Hematopoietic multipotent progenitor cell (in vitro differentiated cells): Measurements from ENCODE around the gene MCM7. TPM values are rescaled to one million over a fixed set of nuclear protein-coding genes. Genes with fewer than 3 reads are reported as not detected.

Source experiments
- DNase-seq, 3 donors: peaks; one replicate each; pipeline ENCODE4 v3.0.0-alpha.2; 2011 to 2015; ENCODE audit warnings: low read depth in 2 of 3, low spot score in 2 of 3
- total RNA-seq: library from RNA; depleted of rRNA; stranded (reverse); fragments of >200 nt; gene quantifications from one replicate; pipeline ENCODE4 v1.2.3, GENCODE V29; 2012

The MCM7 gene
- total RNA-seq, 1 donor = 217 TPM

- no peak for DNase-seq
These were observed 23.4 kb upstream of the MCM7 start for GRCh38 chr7:100124301-100125230.

- no peak for DNase-seq
These were observed 21.4 kb upstream of the MCM7 start for GRCh38 chr7:100122568-100122967.

- no peak for DNase-seq
These were observed 20.9 kb upstream of the MCM7 start for GRCh38 chr7:100122067-100122466.

- DNase-seq = no peak
These were observed 19.5 kb upstream of the MCM7 start for GRCh38 chr7:100120733-100121036.

GRCh38 chr7:100119970-100120732, 19.0 kb upstream of the MCM7 start:
- DNase-seq = peak; percentile 48 to 69 (median 60)

GRCh38 chr7:100119072-100119969, 18.1 kb upstream of the MCM7 start, which contains the start of the genes CNPY4 and TAF6:
CNPY4 (plus strand) TSS chr7:100119634; CDS start chr7:100119745, 111 bp downstream.
TAF6 (minus strand) TSS chr7:100119358; CDS start chr7:100114209, 5,149 bp downstream.
- peak; percentile 93 to 96 (median 93) for DNase-seq

- no peak for DNase-seq
These were observed 17.3 kb upstream of the MCM7 start for GRCh38 chr7:100118388-100119071.

GRCh38 chr7:100115026-100115425, 13.8 kb upstream of the MCM7 start:
- no peak for DNase-seq

GRCh38 chr7:100111914-100112313, 10.7 kb upstream of the MCM7 start:
- no peak for DNase-seq

- no peak for DNase-seq
These were observed 10.0 kb upstream of the MCM7 start for GRCh38 chr7:100111156-100111555.

GRCh38 chr7:100109521-100110163, 8.4 kb upstream of the MCM7 start:
- DNase-seq = no peak

GRCh38 chr7:100107890-100108289, 6.7 kb upstream of the MCM7 start:
- no peak for DNase-seq

GRCh38 chr7:100107125-100107737, 6.0 kb upstream of the MCM7 start:
- no peak for DNase-seq

GRCh38 chr7:100106633-100107032, 5.4 kb upstream of the MCM7 start:
- no peak for DNase-seq

- no peak for DNase-seq
These were observed 4.3 kb upstream of the MCM7 start for GRCh38 chr7:100105534-100105933.

- DNase-seq = no peak
These were observed 2.0 kb upstream of the MCM7 start for GRCh38 chr7:100102950-100103840.

GRCh38 chr7:100100420-100101015, 679 bp downstream of the MCM7 start:
- DNase-seq = peak; percentile 87 to 95 (median 93)

GRCh38 chr7:100099452-100099851, 1.7 kb downstream of the MCM7 start:
- DNase-seq = no peak
